Upper lobe of left lung (tissue), 6 donors: ENCODE data around the gene PLSCR4. TPM values are rescaled to one million over a fixed set of nuclear protein-coding genes. Genes with fewer than 3 reads are reported as not detected.
A peak's percentile ranks its signal among the peaks of the same experiment; 100 is the strongest.
"Not testable (repeated sequence)": the region's sequence is repeated elsewhere in the genome, so short reads cannot be mapped to it uniquely, and the experiment has no call there.

Experiments used
- ATAC-seq, 2 donors: fragments of 200-7000 bp; cut with Tn5 transposase; one replicate each; pipeline ENCODE4 v1.9.1; 2022; ENCODE audit warnings: mild to moderate bottlenecking in 2 of 2, moderate library complexity in 2 of 2; ENCODE audit not compliant: low FRiP score in 2 of 2
- DNase-seq, 2 donors: peaks; one replicate each; pipeline ENCODE4 v3.0.0-alpha.2; 2019 to 2020
- H3K27ac ChIP-seq, 4 donors: fragments of 200-600 bp; sonication (generic); one replicate each; pipeline ENCODE4 v1.5.1; 2016 to 2019
- H3K27me3 ChIP-seq, 4 donors: fragments of 200-600 bp; sonication (generic); one replicate each; pipeline ENCODE4 v1.5.1; 2017 to 2019
- H3K36me3 ChIP-seq, 4 donors: fragments of 200-600 bp; sonication (generic); one replicate each; pipeline ENCODE4 v1.5.1; 2016 to 2019
- H3K4me1 ChIP-seq, 4 donors: fragments of 200-600 bp; sonication (generic); one replicate each; pipeline ENCODE4 v1.5.1; 2018 to 2019
- H3K4me3 ChIP-seq, 4 donors: fragments of 200-600 bp; sonication (generic); one replicate each; pipeline ENCODE4 v1.5.1; 2017 to 2019; ENCODE audit warnings: mild to moderate bottlenecking in 2 of 4, moderate library complexity in 1 of 4
- H3K9me3 ChIP-seq, 4 donors: fragments of 200-600 bp; sonication (generic); one replicate each; pipeline ENCODE4 v1.5.1; 2018 to 2019
- CTCF ChIP-seq, 6 experiments: fragments of 450-650 bp in 4 of 6; fragments of 200-600 bp in 2 of 6; sonication (generic) in 2 of 6; IDR thresholded peaks; one replicate each; pipeline ENCODE4 v1.5.1; 2016 to 2019; ENCODE audit warnings: antibody characterized with exemption in 6 of 6
- EP300 ChIP-seq, 4 donors: sonication (generic); formaldehyde crosslinking; IDR thresholded peaks; one replicate each; pipeline ENCODE4 v1.5.1; 2017; ENCODE audit warnings: antibody characterized with exemption in 4 of 4, control low read depth in 2 of 4
- POLR2A ChIP-seq, 4 donors: fragments of 450-650 bp; IDR thresholded peaks; one replicate each; pipeline ENCODE4 v1.5.1; 2016 to 2017; ENCODE audit warnings: antibody characterized with exemption in 4 of 4, mild to moderate bottlenecking in 2 of 4
- POLR2AphosphoS5 ChIP-seq, 2 donors: sonication (generic); formaldehyde crosslinking; IDR thresholded peaks; one replicate each; pipeline ENCODE4 v1.5.1; 2017; ENCODE audit warnings: antibody characterized with exemption in 2 of 2
- WGBS, 2 donors: methylation state at CpG; one replicate each; pipeline ENCODE4 v1.1.5; 2017 to 2018; 5-methylcytosine and 5-hydroxymethylcytosine counted together
- total RNA-seq, 6 donors: library from RNA; depleted of rRNA in 4 of 6; stranded (reverse); fragments of >200 nt in 4 of 6; gene quantifications; one replicate each; pipeline versions ENCODE4 v1.1.0 to v1.2.1, GENCODE V29; 2016 to 2021
- donor health status: DM: no; HTN: no; CAD: no; lungs with moderate emphysema.
- donor health status: DM: no; HTN: yes; CAD: no; lungs with severe emphysema.

PLSCR4 gene
- total RNA-seq, 6 donors from 2014 or later: 16.8 to 56.4 (median 37.8) TPM

- H3K4me3 ChIP-seq: no peak overlapping the region
- H3K9me3 ChIP-seq: no peaks in the 10 kb centered on the region
- 74 to 78% methylated on average over 2 of the region's 2 CpGs for WGBS, 2 donors
- no peak overlapping the region for H3K27ac ChIP-seq
- H3K4me1 ChIP-seq: no peaks in the 10 kb centered on the region
- H3K36me3 ChIP-seq: no peaks in the 10 kb centered on the region
- TF ChIP-seq EP300 (IDR thresholded peaks at IDR 0.05) (no peak), POLR2AphosphoS5 (IDR thresholded peaks at IDR 0.05) (no peak), POLR2A (IDR thresholded peaks at IDR 0.05) (no peak), CTCF (IDR thresholded peaks at IDR 0.05) (no peak)
- no peak for ATAC-seq
- no peaks in the 10 kb centered on the region for H3K27me3 ChIP-seq
- DNase-seq: no peak
Measured at GRCh38 chr3:146262371-146263110, 11.6 kb upstream of the PLSCR4 start.

- no peak overlapping the region for H3K4me3 ChIP-seq
- DNase-seq (no peak), ATAC-seq (no peak)
- H3K27me3 ChIP-seq: no peaks in the 10 kb centered on the region
- H3K4me1 ChIP-seq: no peaks in the 10 kb centered on the region
- no peaks in the 10 kb centered on the region for H3K36me3 ChIP-seq
- H3K9me3 ChIP-seq: no peaks in the 10 kb centered on the region
- WGBS, 2 donors: 83% methylated on average over 5 of the region's 5 CpGs
- no peak for TF ChIP-seq CTCF (IDR thresholded peaks at IDR 0.05)
- no peak for TF ChIP-seq POLR2AphosphoS5 (IDR thresholded peaks at IDR 0.05)
- no peak for TF ChIP-seq POLR2A (IDR thresholded peaks at IDR 0.05)
- no peak for TF ChIP-seq EP300 (IDR thresholded peaks at IDR 0.05)
- H3K27ac ChIP-seq: no peak overlapping the region
Measured at GRCh38 chr3:146259880-146260589, 9.1 kb upstream of the PLSCR4 start.

- Histone ChIP-seq H3K9me3 (no peaks in the 10 kb centered on the region), H3K4me1 (peaks cover 0 to 2% (median under 1%) of the 10 kb centered on the region in 4 donors), H3K4me3 (no peak overlapping the region), H3K27me3 (no peaks in the 10 kb centered on the region), H3K36me3 (no peaks in the 10 kb centered on the region), H3K27ac (no peak overlapping the region)
- TF ChIP-seq POLR2A (IDR thresholded peaks at IDR 0.05): no peak
- DNase-seq: no peak
- WGBS, 2 donors: 79 to 91% methylated on average over 3 of the region's 3 CpGs
- no peak for ATAC-seq
Measured at GRCh38 chr3:146256851-146257486, 6.1 kb upstream of the PLSCR4 start.

- 86 to 90% methylated on average over 10 of the region's 10 CpGs for WGBS, 2 donors
Measured at GRCh38 chr3:146252445-146252844, 1.5 kb upstream of the PLSCR4 start.

GRCh38 chr3:146249921-146250320 is 984 bp downstream of the PLSCR4 start:
- DNase-seq (no peak), ATAC-seq (no peak)
- Histone ChIP-seq H3K4me3 (peak overlapping the region; percentile 76 to 93 (median 88)), H3K4me1 (peaks cover 3 to 26% (median 7%) of the 10 kb centered on the region in 4 donors), H3K27ac (peak overlapping the region; percentile 90 to 96 (median 91)), H3K9me3 (no peaks in the 10 kb centered on the region), H3K27me3 (no peaks in the 10 kb centered on the region), H3K36me3 (no peaks in the 10 kb centered on the region)
- 52 to 53% methylated on average over 1 of the region's 1 CpG for WGBS, 2 donors
- TF ChIP-seq EP300 (IDR thresholded peaks at IDR 0.05) (no peak), POLR2A (IDR thresholded peaks at IDR 0.05) (no peak)

More at GRCh38 chr3:146252445-146252844, 1.5 kb upstream of the PLSCR4 start:
- H3K27me3 ChIP-seq, ATAC-seq, H3K4me3 ChIP-seq, H3K36me3 ChIP-seq, DNase-seq, H3K9me3 ChIP-seq: not testable (repeated sequence)
- Histone ChIP-seq H3K4me1 (peaks cover 3 to 13% (median 7%) of the 10 kb centered on the region in 4 donors), H3K27ac (peak overlapping the region; percentile 90 to 96 (median 91))

GRCh38 chr3:146247911-146248310 is 3.0 kb downstream of the PLSCR4 start:
- peak overlapping the region in 2 of 4 donors; percentile 1 to 93 for H3K4me3 ChIP-seq
- 71 to 90% methylated on average over 1 of the region's 1 CpG for WGBS, 2 donors
- H3K9me3 ChIP-seq: no peaks in the 10 kb centered on the region
- no peak for ATAC-seq
- peak overlapping the region in 2 of 4 donors; percentile 20 to 51 for H3K27ac ChIP-seq
- no peak for TF ChIP-seq POLR2A (IDR thresholded peaks at IDR 0.05)
- no peak for TF ChIP-seq EP300 (IDR thresholded peaks at IDR 0.05)
- TF ChIP-seq CTCF (IDR thresholded peaks at IDR 0.05): no peak
- no peak for TF ChIP-seq POLR2AphosphoS5 (IDR thresholded peaks at IDR 0.05)
- peaks cover 3 to 26% (median 7%) of the 10 kb centered on the region in 4 donors for H3K4me1 ChIP-seq
- H3K27me3 ChIP-seq: no peaks in the 10 kb centered on the region
- no peak for DNase-seq
- no peaks in the 10 kb centered on the region for H3K36me3 ChIP-seq
